Chondrocyte (in vitro differentiated cells): ENCODE data around the gene VMP1. TPM values are rescaled to one million over a fixed set of nuclear protein-coding genes. Genes with fewer than 3 reads are reported as not detected.

ENCODE experiments used
- DNase-seq: peaks from one replicate; pipeline ENCODE4 v3.0.0; 2021; ENCODE audit warnings: mixed read lengths, low spot score
- H3K27ac Mint-ChIP-seq: one replicate; pipeline ENCODE4 v1.8.0; 2021; ENCODE audit warnings: mild to moderate bottlenecking, moderate library complexity, mixed read lengths; ENCODE audit not compliant: unreplicated experiment
- H3K27me3 Mint-ChIP-seq: 2 replicates; pipeline ENCODE4 v1.8.0; 2021; ENCODE audit warnings: low read depth, mixed read lengths
- H3K36me3 Mint-ChIP-seq: 2 replicates; pipeline ENCODE4 v1.8.0; 2021; ENCODE audit warnings: low read depth, mixed read lengths
- H3K4me1 Mint-ChIP-seq: 2 replicates; pipeline ENCODE4 v1.8.0; 2021; ENCODE audit warnings: low read depth, mild to moderate bottlenecking, mixed read lengths
- H3K4me3 Mint-ChIP-seq: one replicate; pipeline ENCODE4 v1.8.0; 2021; ENCODE audit warnings: mild to moderate bottlenecking, moderate library complexity, mixed read lengths; ENCODE audit not compliant: unreplicated experiment
- H3K9me3 Mint-ChIP-seq: 2 replicates; pipeline ENCODE4 v1.8.0; 2021; ENCODE audit warnings: low read depth, mixed read lengths
- CTCF ChIP-seq: fragments of 200-600 bp; sonication (generic); IDR thresholded peaks from 2 replicates; pipeline ENCODE4 v1.5.0; 2021; ENCODE audit warnings: antibody characterized with exemption, mild to moderate bottlenecking, moderate library complexity
- total RNA-seq: library from RNA; stranded (reverse); gene quantifications from 3 replicates; pipeline ENCODE4 v1.2.1, GENCODE V29; 2021

Gene VMP1
- total RNA-seq, 1 donor from 2014 or later = 295 TPM

GRCh38 chr17:59748591-59748990, 41.1 kb downstream of the VMP1 start:
- H3K9me3 Mint-ChIP-seq = peaks cover 3% of the 10 kb centered on the region
- peaks cover 3% of the 10 kb centered on the region for H3K36me3 Mint-ChIP-seq
- H3K27me3 Mint-ChIP-seq = no peaks in the 10 kb centered on the region

GRCh38 chr17:59751955-59752413, 44.5 kb downstream of the VMP1 start:
- Mint-ChIP-seq H3K27ac (peak overlapping the region; percentile 77), H3K36me3 (peaks cover 1% of the 10 kb centered on the region), H3K9me3 (no peaks in the 10 kb centered on the region), H3K4me3 (no peak overlapping the region), H3K27me3 (no peaks in the 10 kb centered on the region), H3K4me1 (peaks cover 60% of the 10 kb centered on the region)
- no peak for DNase-seq
- no peak for TF ChIP-seq CTCF

More at GRCh38 chr17:59748591-59748990, 41.1 kb downstream of the VMP1 start:
- H3K4me1 Mint-ChIP-seq = peaks cover 32% of the 10 kb centered on the region
- H3K27ac Mint-ChIP-seq = no peak overlapping the region
- DNase-seq = no peak
- TF ChIP-seq CTCF = no peak
- no peak overlapping the region for H3K4me3 Mint-ChIP-seq

- peaks cover 60% of the 10 kb centered on the region for H3K4me1 Mint-ChIP-seq
Measured at GRCh38 chr17:59752446-59752845, 45.0 kb downstream of the VMP1 start.

GRCh38 chr17:59752922-59753321, 45.5 kb downstream of the VMP1 start:
- no peak overlapping the region for H3K4me3 Mint-ChIP-seq
- H3K9me3 Mint-ChIP-seq = no peaks in the 10 kb centered on the region
- TF ChIP-seq CTCF = no peak
- peaks cover 65% of the 10 kb centered on the region for H3K4me1 Mint-ChIP-seq
- H3K27ac Mint-ChIP-seq = peak overlapping the region; percentile 63
- no peak for DNase-seq
- H3K36me3 Mint-ChIP-seq = peaks cover 1% of the 10 kb centered on the region
- H3K27me3 Mint-ChIP-seq = no peaks in the 10 kb centered on the region

More at GRCh38 chr17:59752446-59752845, 45.0 kb downstream of the VMP1 start:
- Mint-ChIP-seq H3K4me3 (no peak overlapping the region), H3K27me3 (no peaks in the 10 kb centered on the region), H3K9me3 (no peaks in the 10 kb centered on the region), H3K36me3 (peaks cover 1% of the 10 kb centered on the region), H3K27ac (peak overlapping the region; percentile 77)
- no peak for DNase-seq
- no peak for TF ChIP-seq CTCF

- Mint-ChIP-seq H3K4me3 (peak overlapping the region; percentile 43), H3K36me3 (peaks cover 1% of the 10 kb centered on the region), H3K27me3 (no peaks in the 10 kb centered on the region), H3K9me3 (no peaks in the 10 kb centered on the region), H3K27ac (peak overlapping the region; percentile 89), H3K4me1 (peaks cover 69% of the 10 kb centered on the region)
- peak; percentile 92 for TF ChIP-seq CTCF
- DNase-seq = no peak
Measured at GRCh38 chr17:59753522-59754467, 46.3 kb downstream of the VMP1 start.
